Choroid plexus epithelial cell (primary cell): ENCODE measurements around the gene GNAZ.

ENCODE experiments used
- DNase-seq: peaks from one replicate; pipeline ENCODE4 v3.0.0-alpha.2; 2010; ENCODE audit warnings: low read depth
- H3K4me3 ChIP-seq: 2 replicates; pipeline ENCODE4 v1.5.1; 2011; ENCODE audit warnings: low read depth, mild to moderate bottlenecking, control low read depth, low read length, moderate library complexity
- CTCF ChIP-seq: conservative IDR thresholded peaks from 2 replicates; pipeline ENCODE4 v1.5.1; 2011; ENCODE audit warnings: low read depth, mild to moderate bottlenecking, control low read depth, inconsistent platforms, low read length, moderate library complexity

Gene GNAZ

GRCh38 chr22:23103199-23103954 lies 33.1 kb downstream of the GNAZ start:
- TF ChIP-seq CTCF = no peak
- H3K4me3 ChIP-seq = no peak overlapping the region
- DNase-seq = no peak

- TF ChIP-seq CTCF = no peak
- DNase-seq = no peak
- no peak overlapping the region for H3K4me3 ChIP-seq
Measured at GRCh38 chr22:23104187-23104971, 34.1 kb downstream of the GNAZ start.

DNA sequence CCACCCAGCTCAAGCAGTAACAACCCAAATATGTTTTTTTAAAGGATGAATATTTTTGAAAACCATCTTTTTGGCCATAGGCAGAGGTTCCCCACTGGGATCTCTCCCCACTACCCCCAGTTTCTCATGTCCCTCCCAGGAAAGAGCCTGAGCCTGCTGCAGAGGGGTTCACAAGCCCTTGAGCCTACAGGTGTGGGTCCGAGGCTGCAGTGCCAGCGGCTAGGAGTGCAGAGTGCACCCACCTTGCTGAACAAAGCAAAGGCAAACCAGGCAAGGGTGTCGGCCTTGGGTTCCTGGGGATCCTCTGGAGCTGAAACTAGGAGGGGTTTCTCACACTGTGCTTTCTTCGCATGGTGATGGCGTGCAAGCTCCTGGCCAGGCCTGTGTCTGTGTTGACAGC lies 35.0 kb downstream of the GNAZ start:
- no peak overlapping the region for H3K4me3 ChIP-seq
- no peak for DNase-seq
- TF ChIP-seq CTCF = no peak

GRCh38 chr22:23105919-23106318 lies 35.6 kb downstream of the GNAZ start:
- no peak for DNase-seq
- TF ChIP-seq CTCF = no peak
- no peak overlapping the region for H3K4me3 ChIP-seq

- no peak for TF ChIP-seq CTCF
- no peak for DNase-seq
Measured at GRCh38 chr22:23106344-23106743, 36.0 kb downstream of the GNAZ start.

DNA sequence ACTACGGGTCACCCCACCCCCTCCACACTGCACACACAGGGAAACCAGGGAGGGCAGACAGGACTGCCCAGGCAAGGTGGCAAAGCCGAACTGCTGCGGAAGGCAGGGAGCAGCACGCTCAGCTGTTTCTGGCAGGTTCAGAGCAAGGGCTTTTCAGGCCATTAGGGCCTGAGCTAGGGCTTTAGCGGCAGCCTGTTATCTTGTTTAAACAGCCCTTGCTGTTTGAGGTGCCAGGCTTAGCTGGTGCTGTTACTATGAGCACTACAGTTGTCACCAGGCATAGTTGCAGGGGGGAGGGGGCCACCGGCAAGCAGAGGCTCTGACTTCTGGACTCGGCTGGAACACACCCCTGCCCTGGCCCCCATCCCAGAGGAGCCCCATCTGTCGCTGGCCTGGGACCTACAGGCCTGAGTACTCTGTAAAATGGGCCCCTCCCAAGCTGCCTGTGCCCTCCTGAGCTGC lies 36.6 kb downstream of the GNAZ start:
- no peak overlapping the region for H3K4me3 ChIP-seq
- no peak for TF ChIP-seq CTCF
- no peak for DNase-seq

More at GRCh38 chr22:23106344-23106743, 36.0 kb downstream of the GNAZ start:
- H3K4me3 ChIP-seq = no peak overlapping the region
